Dendritic cell treated with granulocyte-macrophage colony-stimulating factor and Interleukin-4, amounts not matched to agents 40 ng/mL and 50 ng/mL, for 4 days (primary cell): ENCODE results near the gene TMEM243.

Experiments
- H3K27ac Mint-ChIP-seq: one replicate; pipeline ENCODE4 v1.8.0; 2022; ENCODE audit warnings: mild to moderate bottlenecking, mixed read lengths
- H3K27me3 Mint-ChIP-seq: one replicate; pipeline ENCODE4 v1.8.0; 2022; ENCODE audit warnings: mild to moderate bottlenecking, mixed read lengths
- H3K36me3 Mint-ChIP-seq: one replicate; pipeline ENCODE4 v1.8.0; 2022; ENCODE audit warnings: low read depth, mixed read lengths
- H3K4me1 Mint-ChIP-seq: one replicate; pipeline ENCODE4 v1.8.0; 2022; ENCODE audit warnings: low read depth, mixed read lengths
- H3K4me3 Mint-ChIP-seq: one replicate; pipeline ENCODE4 v1.8.0; 2022; ENCODE audit warnings: mild to moderate bottlenecking, moderate library complexity, mixed read lengths
- H3K9me3 Mint-ChIP-seq: one replicate; pipeline ENCODE4 v1.8.0; 2022; ENCODE audit warnings: mixed read lengths
- intact Hi-C: fragments of 100-400 bp; cut with micrococcal nuclease; formaldehyde crosslinking; loops from one replicate; pipeline ENCODE4 v1.15.0; 2022

The TMEM243 gene

GRCh38 chr7:87202705-87203104, 16.8 kb downstream of the TMEM243 start:
- H3K27me3 Mint-ChIP-seq = no peaks in the 10 kb centered on the region
- H3K4me3 Mint-ChIP-seq = no peak overlapping the region

GRCh38 chr7:87202208-87202607, 17.3 kb downstream of the TMEM243 start:
- intact Hi-C loops = no loop called here
- Mint-ChIP-seq H3K27me3 (no peaks in the 10 kb centered on the region), H3K4me1 (peaks cover 23% of the 10 kb centered on the region), H3K9me3 (peaks cover 25% of the 10 kb centered on the region), H3K27ac (no peak overlapping the region), H3K4me3 (no peak overlapping the region), H3K36me3 (peaks cover 65% of the 10 kb centered on the region)

More at GRCh38 chr7:87202705-87203104, 16.8 kb downstream of the TMEM243 start:
- Mint-ChIP-seq H3K36me3 (peaks cover 62% of the 10 kb centered on the region), H3K27ac (no peak overlapping the region), H3K9me3 (peaks cover 25% of the 10 kb centered on the region), H3K4me1 (peaks cover 24% of the 10 kb centered on the region)
- intact Hi-C loops = no loop called here

GRCh38 chr7:87199700-87200450, 19.7 kb downstream of the TMEM243 start:
- Mint-ChIP-seq H3K27ac (no peak overlapping the region), H3K27me3 (no peaks in the 10 kb centered on the region), H3K36me3 (peaks cover 65% of the 10 kb centered on the region), H3K4me1 (peaks cover 23% of the 10 kb centered on the region), H3K9me3 (peaks cover 8% of the 10 kb centered on the region), H3K4me3 (no peak overlapping the region)
- intact Hi-C loops = loop anchor here (5.0 kb wide), 1 partner anchor 38 kb away; no protein-coding TSS in a partner anchor

GRCh38 chr7:87199241-87199640, 20.3 kb downstream of the TMEM243 start:
- H3K4me1 Mint-ChIP-seq = peaks cover 21% of the 10 kb centered on the region
- no peak overlapping the region for H3K4me3 Mint-ChIP-seq
- H3K27ac Mint-ChIP-seq = no peak overlapping the region
- H3K27me3 Mint-ChIP-seq = no peaks in the 10 kb centered on the region
- peaks cover 66% of the 10 kb centered on the region for H3K36me3 Mint-ChIP-seq
- H3K9me3 Mint-ChIP-seq = peaks cover 5% of the 10 kb centered on the region
- intact Hi-C loops = loop anchor here (5.0 kb wide), 1 partner anchor 37 kb away; no protein-coding TSS in a partner anchor

GRCh38 chr7:87193912-87194311, 25.6 kb downstream of the TMEM243 start:
- Mint-ChIP-seq H3K36me3 (peaks cover 62% of the 10 kb centered on the region), H3K27ac (no peak overlapping the region), H3K4me3 (no peak overlapping the region), H3K27me3 (no peaks in the 10 kb centered on the region), H3K9me3 (no peaks in the 10 kb centered on the region), H3K4me1 (no peaks in the 10 kb centered on the region)
- intact Hi-C loops = no loop called here

- Mint-ChIP-seq H3K9me3 (no peaks in the 10 kb centered on the region), H3K27me3 (no peaks in the 10 kb centered on the region), H3K27ac (no peak overlapping the region), H3K4me1 (no peaks in the 10 kb centered on the region), H3K36me3 (peaks cover 67% of the 10 kb centered on the region), H3K4me3 (no peak overlapping the region)
- intact Hi-C loops = no loop called here
Observed at GRCh38 chr7:87192784-87193487, 26.6 kb downstream of the TMEM243 start.

- Mint-ChIP-seq H3K27ac (no peak overlapping the region), H3K36me3 (peaks cover 68% of the 10 kb centered on the region), H3K4me3 (no peak overlapping the region), H3K9me3 (no peaks in the 10 kb centered on the region), H3K4me1 (no peaks in the 10 kb centered on the region), H3K27me3 (no peaks in the 10 kb centered on the region)
- intact Hi-C loops = no loop called here
Observed at GRCh38 chr7:87190783-87191182, 28.7 kb downstream of the TMEM243 start.

- Mint-ChIP-seq H3K4me3 (no peak overlapping the region), H3K9me3 (no peaks in the 10 kb centered on the region), H3K27me3 (no peaks in the 10 kb centered on the region), H3K27ac (no peak overlapping the region), H3K4me1 (no peaks in the 10 kb centered on the region), H3K36me3 (peaks cover 69% of the 10 kb centered on the region)
- intact Hi-C loops = no loop called here
Observed at GRCh38 chr7:87188930-87189329, 30.6 kb downstream of the TMEM243 start.

- Mint-ChIP-seq H3K4me1 (no peaks in the 10 kb centered on the region), H3K27me3 (no peaks in the 10 kb centered on the region), H3K27ac (no peak overlapping the region), H3K4me3 (no peak overlapping the region), H3K9me3 (no peaks in the 10 kb centered on the region), H3K36me3 (peaks cover 71% of the 10 kb centered on the region)
- intact Hi-C loops = no loop called here
Observed at GRCh38 chr7:87187120-87187519, 32.4 kb downstream of the TMEM243 start.

GRCh38 chr7:87179180-87179579, 40.4 kb downstream of the TMEM243 start:
- H3K27ac Mint-ChIP-seq = no peak overlapping the region
- peaks cover 88% of the 10 kb centered on the region for H3K36me3 Mint-ChIP-seq
- H3K4me1 Mint-ChIP-seq = no peaks in the 10 kb centered on the region
- H3K9me3 Mint-ChIP-seq = no peaks in the 10 kb centered on the region
- no peaks in the 10 kb centered on the region for H3K27me3 Mint-ChIP-seq
- intact Hi-C loops = no loop called here
- H3K4me3 Mint-ChIP-seq = no peak overlapping the region

- Mint-ChIP-seq H3K27me3 (no peaks in the 10 kb centered on the region), H3K27ac (no peak overlapping the region), H3K4me3 (no peak overlapping the region), H3K36me3 (peaks cover 88% of the 10 kb centered on the region), H3K4me1 (no peaks in the 10 kb centered on the region), H3K9me3 (no peaks in the 10 kb centered on the region)
- intact Hi-C loops = no loop called here
Observed at GRCh38 chr7:87178320-87178719, 41.2 kb downstream of the TMEM243 start.

- H3K27me3 Mint-ChIP-seq = no peaks in the 10 kb centered on the region
- no peaks in the 10 kb centered on the region for H3K9me3 Mint-ChIP-seq
- H3K36me3 Mint-ChIP-seq = peaks cover 74% of the 10 kb centered on the region
- no peak overlapping the region for H3K4me3 Mint-ChIP-seq
- intact Hi-C loops = no loop called here
- H3K27ac Mint-ChIP-seq = no peak overlapping the region
- no peaks in the 10 kb centered on the region for H3K4me1 Mint-ChIP-seq
Observed at GRCh38 chr7:87173471-87173870, 46.1 kb downstream of the TMEM243 start.

GRCh38 chr7:87171282-87171934, 48.1 kb downstream of the TMEM243 start:
- H3K4me3 Mint-ChIP-seq = no peak overlapping the region
- H3K4me1 Mint-ChIP-seq = no peaks in the 10 kb centered on the region
- H3K36me3 Mint-ChIP-seq = peaks cover 77% of the 10 kb centered on the region
- no peaks in the 10 kb centered on the region for H3K9me3 Mint-ChIP-seq
- no peaks in the 10 kb centered on the region for H3K27me3 Mint-ChIP-seq
- no peak overlapping the region for H3K27ac Mint-ChIP-seq
- intact Hi-C loops = no loop called here

- peaks cover 79% of the 10 kb centered on the region for H3K36me3 Mint-ChIP-seq
- intact Hi-C loops = no loop called here
- no peaks in the 10 kb centered on the region for H3K9me3 Mint-ChIP-seq
- H3K4me1 Mint-ChIP-seq = no peaks in the 10 kb centered on the region
- H3K4me3 Mint-ChIP-seq = no peak overlapping the region
- no peaks in the 10 kb centered on the region for H3K27me3 Mint-ChIP-seq
- no peak overlapping the region for H3K27ac Mint-ChIP-seq
Observed at GRCh38 chr7:87170828-87171227, 48.7 kb downstream of the TMEM243 start.
